Ovary (tissue), 3 donors: ENCODE results near the gene MDM1.

Source experiments
- CTCF ChIP-seq, 3 donors: fragments of 450-650 bp in 2 of 3; fragments of 200-600 bp in 1 of 3; IDR thresholded peaks; one replicate each; pipeline versions ENCODE4 v1.5.1 to v1.8.0; 2016 to 2022; ENCODE audit warnings: antibody characterized with exemption in 3 of 3, mild to moderate bottlenecking in 1 of 3
- POLR2A ChIP-seq: fragments of 450-650 bp; IDR thresholded peaks from one replicate; pipeline ENCODE4 v1.6.1; 2017; ENCODE audit warnings: antibody characterized with exemption, mild to moderate bottlenecking, moderate library complexity
- donor health status: DM: no; HTN: no; CAD: no.

- TF ChIP-seq CTCF (IDR thresholded peaks at IDR 0.05) (no peak), POLR2A (no peak)
Measured at GRCh38 chr12:68287106-68287505, 45.1 kb downstream of the MDM1 start.
